Fibroblast of mammary gland (primary cell): ENCODE measurements around the gene SHISA2.

Experiments
- DNase-seq: peaks from one replicate; pipeline ENCODE4 v3.0.0-alpha.2; 2010; ENCODE audit warnings: low read depth
- H3K4me3 ChIP-seq: 2 replicates; pipeline ENCODE4 v1.5.1; 2011; ENCODE audit warnings: low read depth, mild to moderate bottlenecking, low read length, moderate library complexity; ENCODE audit not compliant: control insufficient read depth
- TF ChIP-seq, protein P1 (sequence below): conservative IDR thresholded peaks from 2 replicates; pipeline ENCODE4 v1.5.1; 2011; ENCODE audit warnings: low read depth, low read length, inconsistent platforms; ENCODE audit not compliant: control insufficient read depth, insufficient read depth

The SHISA2 gene

DNA sequence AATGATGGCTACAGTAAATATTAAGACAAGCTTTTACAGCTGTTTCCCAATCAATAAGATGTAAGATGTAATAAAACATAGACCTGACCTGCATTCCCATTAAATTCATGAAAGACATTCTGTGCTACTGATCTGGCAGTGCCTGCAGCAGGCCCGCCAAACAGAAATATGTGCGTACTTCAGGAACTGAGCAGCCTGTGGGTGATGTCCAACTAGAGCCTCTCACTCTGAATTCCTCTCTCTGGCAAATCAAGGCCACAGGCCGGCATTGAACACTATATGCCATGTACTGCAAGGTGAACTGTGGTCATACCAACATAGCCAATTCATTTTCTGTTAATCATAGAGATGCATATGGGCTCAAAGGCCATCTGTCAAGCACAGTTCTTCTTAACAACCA, 17.8 kb downstream of the SHISA2 start:
- TF ChIP-seq, protein P1, sequence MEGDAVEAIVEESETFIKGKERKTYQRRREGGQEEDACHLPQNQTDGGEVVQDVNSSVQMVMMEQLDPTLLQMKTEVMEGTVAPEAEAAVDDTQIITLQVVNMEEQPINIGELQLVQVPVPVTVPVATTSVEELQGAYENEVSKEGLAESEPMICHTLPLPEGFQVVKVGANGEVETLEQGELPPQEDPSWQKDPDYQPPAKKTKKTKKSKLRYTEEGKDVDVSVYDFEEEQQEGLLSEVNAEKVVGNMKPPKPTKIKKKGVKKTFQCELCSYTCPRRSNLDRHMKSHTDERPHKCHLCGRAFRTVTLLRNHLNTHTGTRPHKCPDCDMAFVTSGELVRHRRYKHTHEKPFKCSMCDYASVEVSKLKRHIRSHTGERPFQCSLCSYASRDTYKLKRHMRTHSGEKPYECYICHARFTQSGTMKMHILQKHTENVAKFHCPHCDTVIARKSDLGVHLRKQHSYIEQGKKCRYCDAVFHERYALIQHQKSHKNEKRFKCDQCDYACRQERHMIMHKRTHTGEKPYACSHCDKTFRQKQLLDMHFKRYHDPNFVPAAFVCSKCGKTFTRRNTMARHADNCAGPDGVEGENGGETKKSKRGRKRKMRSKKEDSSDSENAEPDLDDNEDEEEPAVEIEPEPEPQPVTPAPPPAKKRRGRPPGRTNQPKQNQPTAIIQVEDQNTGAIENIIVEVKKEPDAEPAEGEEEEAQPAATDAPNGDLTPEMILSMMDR = no peak
- no peak overlapping the region for H3K4me3 ChIP-seq
- no peak for DNase-seq

GRCh38 chr13:26030331-26030730, 21.5 kb downstream of the SHISA2 start:
- H3K4me3 ChIP-seq = no peak overlapping the region
- no peak for DNase-seq

DNA sequence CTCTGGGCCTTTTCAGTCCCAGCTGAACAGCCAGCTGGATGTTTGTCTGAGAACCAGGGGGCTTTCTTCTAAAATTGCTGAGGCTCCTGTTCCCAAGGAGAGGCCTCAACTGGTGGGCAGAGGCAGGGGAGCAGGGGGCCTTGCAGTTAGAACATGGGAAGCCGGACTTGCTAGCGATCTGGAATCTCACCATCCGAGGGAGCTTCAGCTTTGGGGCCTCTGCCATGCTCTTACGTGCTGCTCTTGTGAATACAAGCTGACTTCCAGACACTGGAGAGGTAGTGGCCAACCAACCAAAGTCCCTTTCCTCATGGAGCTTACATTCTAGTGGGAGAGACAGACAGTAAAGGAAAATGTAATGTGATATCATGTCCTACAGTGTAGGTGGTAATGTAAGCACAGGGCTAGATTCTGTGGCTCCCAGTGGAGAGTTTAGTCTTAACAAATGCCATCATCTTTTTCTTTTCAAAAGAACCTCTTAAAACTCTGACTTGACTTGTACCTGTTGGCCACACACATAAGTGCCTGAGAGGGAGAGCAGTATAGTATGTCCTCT, 22.2 kb downstream of the SHISA2 start:
- TF ChIP-seq, protein P1 = no peak
- DNase-seq = no peak
- H3K4me3 ChIP-seq = no peak overlapping the region

More at GRCh38 chr13:26030331-26030730, 21.5 kb downstream of the SHISA2 start:
- TF ChIP-seq, protein P1 = no peak

DNA sequence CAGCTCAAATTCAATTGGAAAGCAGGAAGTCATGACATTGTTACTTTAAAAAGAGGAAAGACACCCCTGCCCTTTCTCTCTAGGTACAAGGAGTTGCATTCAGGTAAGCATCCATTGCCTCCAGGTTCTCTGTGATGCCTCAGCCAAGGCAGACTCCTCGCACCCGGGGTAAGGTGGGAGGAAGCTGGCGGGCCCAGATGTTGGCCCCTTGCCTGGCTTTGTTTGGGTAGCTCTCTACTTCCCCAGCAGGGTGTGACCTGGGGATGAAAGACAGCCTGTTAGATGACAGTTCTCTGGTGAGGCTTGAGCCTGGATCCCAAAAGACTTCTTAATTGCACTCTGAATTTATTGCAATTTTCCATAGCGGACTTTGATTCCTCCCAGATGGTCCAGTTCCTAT, 25.6 kb downstream of the SHISA2 start:
- no peak overlapping the region for H3K4me3 ChIP-seq
- TF ChIP-seq, protein P1 = no peak
- no peak for DNase-seq

- DNase-seq = no peak
- TF ChIP-seq, protein P1 = no peak
- no peak overlapping the region for H3K4me3 ChIP-seq
Observed at GRCh38 chr13:26025771-26026170, 26.0 kb downstream of the SHISA2 start.

DNA sequence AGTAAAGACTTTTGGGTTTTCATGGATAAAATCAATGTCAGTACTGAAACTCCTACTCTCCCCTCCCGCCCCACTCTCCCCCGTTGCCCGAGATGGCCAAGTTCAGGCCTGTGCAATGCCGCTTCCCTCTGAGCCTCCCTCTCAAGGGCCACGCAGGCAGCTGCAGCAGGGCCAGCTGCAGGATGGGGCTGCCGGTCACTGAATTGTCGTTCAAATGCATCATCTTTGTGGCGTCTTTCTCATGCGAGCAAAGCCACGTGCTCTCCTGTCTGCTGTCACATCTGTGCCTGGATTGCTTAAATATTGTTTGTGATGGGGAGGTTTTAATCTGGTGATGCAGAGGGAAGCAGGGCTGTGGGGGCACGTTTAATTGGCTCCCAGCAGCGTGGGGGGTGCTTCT, 26.6 kb downstream of the SHISA2 start:
- TF ChIP-seq, protein P1 = no peak
- no peak for DNase-seq
- no peak overlapping the region for H3K4me3 ChIP-seq

- H3K4me3 ChIP-seq = no peak overlapping the region
- TF ChIP-seq, protein P1 = no peak
- no peak for DNase-seq
Observed at GRCh38 chr13:26024558-26024957, 27.3 kb downstream of the SHISA2 start.
